Prostate gland (tissue), 2 donors: ENCODE measurements around the gene TUBG1. TPM values are rescaled to one million over a fixed set of nuclear protein-coding genes. Genes with fewer than 3 reads are reported as not detected.

ENCODE experiments used
- DNase-seq: peaks from one replicate; pipeline ENCODE4 v3.0.0-alpha.2; 2019; ENCODE audit warnings: low spot score
- H3K27ac ChIP-seq, 2 donors: fragments of 200-600 bp; sonication (generic); 2 replicates each; pipeline ENCODE4 v1.5.1; 2017 to 2019
- H3K27me3 ChIP-seq: fragments of 200-600 bp; sonication (generic); replicated peaks from 2 replicates; pipeline ENCODE4 v1.5.1; 2019; ENCODE audit not compliant: insufficient read depth
- H3K36me3 ChIP-seq, 2 donors: fragments of 200-600 bp; sonication (generic); 1 replicate in 1 of 2; 2 replicates in 1 of 2; pipeline versions ENCODE4 v1.5.1 to v1.8.1; 2017 to 2019
- H3K4me1 ChIP-seq: fragments of 200-600 bp; sonication (generic); replicated peaks from 2 replicates; pipeline ENCODE4 v1.5.1; 2019
- H3K4me3 ChIP-seq, 2 donors: fragments of 200-600 bp; sonication (generic); 2 replicates each; pipeline ENCODE4 v1.5.1; 2017 to 2019
- H3K9me3 ChIP-seq: fragments of 200-600 bp; sonication (generic); 2 replicates; pipeline ENCODE4 v1.5.1; 2017
- POLR2A ChIP-seq: fragments of 450-650 bp; IDR thresholded peaks from one replicate; pipeline ENCODE4 v1.6.1; 2016; ENCODE audit warnings: antibody characterized with exemption, mild to moderate bottlenecking
- POLR2AphosphoS5 ChIP-seq: sonication (generic); formaldehyde crosslinking; IDR thresholded peaks from one replicate; pipeline ENCODE4 v1.6.1; 2017; ENCODE audit warnings: antibody characterized with exemption
- WGBS: methylation state at CpG from one replicate; pipeline ENCODE4 v1.1.5; 2018; 5-methylcytosine and 5-hydroxymethylcytosine counted together
- intact Hi-C: fragments of 100-400 bp; cut with DNase I; formaldehyde crosslinking; loops from one replicate; pipeline ENCODE4 v1.14.2; 2022
- total RNA-seq, 2 donors: library from RNA; depleted of rRNA; stranded (reverse); fragments of >200 nt; gene quantifications; one replicate each; pipeline ENCODE4 v1.1.0, GENCODE V29; 2016
- TF ChIP-seq, protein P1 (sequence below), 4 experiments: fragments of 200-600 bp in 2 of 4; fragments of 450-650 bp in 2 of 4; sonication (generic) in 2 of 4; IDR thresholded peaks; 1 replicate in 3 of 4; 2 replicates in 1 of 4; pipeline ENCODE4 v1.5.1; 2016 to 2019; ENCODE audit warnings: antibody characterized with exemption in 4 of 4, mild to moderate bottlenecking in 2 of 4, moderate library complexity in 2 of 4

TUBG1 gene
- total RNA-seq, 2 donors from 2014 or later: 38.7 to 78.4 TPM

DNA sequence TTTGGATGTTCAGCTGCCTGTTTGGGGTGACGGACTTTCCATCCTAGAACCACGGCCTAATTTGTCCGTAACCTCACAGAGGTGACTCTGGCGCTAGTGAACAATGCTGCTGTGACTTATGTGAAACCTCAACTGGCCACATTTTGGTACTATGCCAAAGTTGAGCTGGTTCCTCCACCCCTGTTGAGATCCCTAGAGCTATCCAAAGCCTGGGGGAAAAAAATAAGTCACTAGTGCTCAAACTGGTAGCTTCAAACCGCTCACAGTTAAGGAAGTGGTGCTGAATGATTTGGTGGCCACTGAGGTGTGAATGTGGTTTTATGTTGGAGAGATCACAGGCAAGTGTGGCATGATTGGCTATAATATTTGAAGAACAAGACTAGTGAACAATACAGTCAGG, 38.3 kb downstream of the TUBG1 start:
- TF ChIP-seq, protein P1, sequence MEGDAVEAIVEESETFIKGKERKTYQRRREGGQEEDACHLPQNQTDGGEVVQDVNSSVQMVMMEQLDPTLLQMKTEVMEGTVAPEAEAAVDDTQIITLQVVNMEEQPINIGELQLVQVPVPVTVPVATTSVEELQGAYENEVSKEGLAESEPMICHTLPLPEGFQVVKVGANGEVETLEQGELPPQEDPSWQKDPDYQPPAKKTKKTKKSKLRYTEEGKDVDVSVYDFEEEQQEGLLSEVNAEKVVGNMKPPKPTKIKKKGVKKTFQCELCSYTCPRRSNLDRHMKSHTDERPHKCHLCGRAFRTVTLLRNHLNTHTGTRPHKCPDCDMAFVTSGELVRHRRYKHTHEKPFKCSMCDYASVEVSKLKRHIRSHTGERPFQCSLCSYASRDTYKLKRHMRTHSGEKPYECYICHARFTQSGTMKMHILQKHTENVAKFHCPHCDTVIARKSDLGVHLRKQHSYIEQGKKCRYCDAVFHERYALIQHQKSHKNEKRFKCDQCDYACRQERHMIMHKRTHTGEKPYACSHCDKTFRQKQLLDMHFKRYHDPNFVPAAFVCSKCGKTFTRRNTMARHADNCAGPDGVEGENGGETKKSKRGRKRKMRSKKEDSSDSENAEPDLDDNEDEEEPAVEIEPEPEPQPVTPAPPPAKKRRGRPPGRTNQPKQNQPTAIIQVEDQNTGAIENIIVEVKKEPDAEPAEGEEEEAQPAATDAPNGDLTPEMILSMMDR (IDR thresholded peaks at IDR 0.05): no peak
- TF ChIP-seq POLR2A (no peak), POLR2AphosphoS5 (no peak)
- Histone ChIP-seq H3K27me3 (no peaks in the 10 kb centered on the region), H3K4me3 (no peak overlapping the region), H3K4me1 (no peaks in the 10 kb centered on the region), H3K27ac (no peak overlapping the region), H3K9me3 (no peaks in the 10 kb centered on the region), H3K36me3 (no peaks in the 10 kb centered on the region)
- DNase-seq: no peak
- 84% methylated on average over 5 of the region's 5 CpGs for WGBS
- intact Hi-C loops: no loop called here

- intact Hi-C loops: no loop called here
- WGBS: 78% methylated on average over 4 of the region's 4 CpGs
- no peak overlapping the region for H3K4me3 ChIP-seq
- no peak for TF ChIP-seq POLR2AphosphoS5
- no peak for TF ChIP-seq POLR2A
- TF ChIP-seq, protein P1 (IDR thresholded peaks at IDR 0.05): no peak
- no peak for DNase-seq
- no peaks in the 10 kb centered on the region for H3K9me3 ChIP-seq
- H3K27me3 ChIP-seq: no peaks in the 10 kb centered on the region
- no peaks in the 10 kb centered on the region for H3K4me1 ChIP-seq
- no peak overlapping the region for H3K27ac ChIP-seq
- H3K36me3 ChIP-seq: no peaks in the 10 kb centered on the region
These were observed 41.9 kb downstream of the TUBG1 start for GRCh38 chr17:42651392-42651791.

DNA sequence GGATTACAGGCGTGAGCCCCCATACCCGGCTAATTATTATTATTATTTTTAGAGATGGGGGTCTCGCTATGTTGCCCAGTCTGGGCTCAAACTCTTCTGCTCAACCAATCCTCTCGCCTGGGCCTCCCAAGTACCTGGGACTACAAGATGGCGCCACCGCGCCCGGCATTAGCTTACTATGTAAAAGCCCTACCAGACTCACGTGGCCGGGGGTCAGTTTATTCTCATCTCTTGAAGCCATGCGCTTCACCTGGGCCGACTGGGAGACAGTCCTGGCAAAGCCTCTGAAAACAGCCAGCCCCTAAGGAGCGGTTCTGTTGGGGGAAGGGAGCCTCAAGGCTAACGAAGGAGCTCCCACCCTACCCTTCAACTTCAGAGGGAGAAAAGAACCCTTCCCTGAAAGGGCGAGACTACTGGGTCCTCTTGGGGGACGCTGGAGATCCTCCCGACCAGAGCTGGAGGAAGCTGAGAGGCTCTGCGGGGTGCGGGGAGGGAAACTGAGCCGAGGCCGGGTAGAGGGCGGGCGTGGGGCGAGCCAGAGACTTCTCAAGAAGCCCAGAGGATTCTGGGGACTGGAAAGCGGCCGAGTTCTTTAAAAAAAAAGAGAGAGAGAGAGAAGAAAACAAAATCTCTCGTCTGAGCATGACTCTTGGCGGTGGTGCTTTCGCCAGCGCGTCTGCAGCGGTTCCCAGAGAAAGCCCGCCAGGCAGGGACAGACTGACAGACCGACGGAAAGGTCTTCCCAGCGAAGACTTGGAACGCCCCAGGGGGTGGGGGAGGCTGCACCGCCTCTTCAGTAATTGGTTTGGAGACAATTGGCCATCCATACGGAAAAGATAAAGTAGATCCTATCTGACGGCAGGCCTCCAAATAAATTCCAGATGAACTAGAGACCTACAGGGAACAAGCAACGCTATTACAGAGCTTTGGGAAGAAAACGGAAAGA, 44.0 kb downstream of the TUBG1 start:
- Histone ChIP-seq H3K9me3 (no peaks in the 10 kb centered on the region), H3K27ac (peak overlapping the region; percentile 73 to 75), H3K36me3 (no peaks in the 10 kb centered on the region), H3K4me3 (peak overlapping the region; percentile 13 to 18), H3K27me3 (no peaks in the 10 kb centered on the region), H3K4me1 (no peaks in the 10 kb centered on the region)
- intact Hi-C loops: no loop called here
- 24% methylated on average over 42 of the region's 42 CpGs for WGBS
- peak; percentile 78 for TF ChIP-seq POLR2AphosphoS5
- TF ChIP-seq, protein P1 (IDR thresholded peaks at IDR 0.05): no peak
- peak; percentile 49 for DNase-seq

- DNase-seq: no peak
- Histone ChIP-seq H3K27ac (no peak overlapping the region), H3K9me3 (no peaks in the 10 kb centered on the region), H3K4me1 (no peaks in the 10 kb centered on the region), H3K27me3 (no peaks in the 10 kb centered on the region), H3K4me3 (no peak overlapping the region), H3K36me3 (no peaks in the 10 kb centered on the region)
- TF ChIP-seq, protein P1 (IDR thresholded peaks at IDR 0.05): no peak
- TF ChIP-seq POLR2AphosphoS5: no peak
- no peak for TF ChIP-seq POLR2A
- 55% methylated on average over 2 of the region's 2 CpGs for WGBS
- intact Hi-C loops: loop anchor here (5.0 kb wide), 1 partner anchor 48 kb away; the partner anchor contains the start of genes RETREG3 and TUBG1
These were observed 46.0 kb downstream of the TUBG1 start for GRCh38 chr17:42655528-42655927.
